ENCODE measurements around the gene ADAMTSL1. TPM values are rescaled to one million over a fixed set of nuclear protein-coding genes. Genes with fewer than 3 reads are reported as not detected.

The ADAMTSL1 gene
- polyA plus RNA-seq, 1 donor from 2014 or later, result 1.1 TPM

GRCh38 chr9:18771011-18771410, 297.1 kb downstream of the ADAMTSL1 start:
- Histone ChIP-seq H3K9ac (ENCODE audit: low read length) (no peak overlapping the region), H2AFZ (ENCODE audit: low read depth, low read length) (no peak overlapping the region), H3K79me2 (replicated peaks; ENCODE audit: insufficient read depth, low read length) (no peaks in the 10 kb centered on the region), H3K9me3 (ENCODE audit: low read length) (no peaks in the 10 kb centered on the region), H3K9me2 (ENCODE audit: insufficient read depth, low read length) (no peaks in the 10 kb centered on the region), H3K27ac (ENCODE audit: low read length) (no peak overlapping the region), H4K20me1 (ENCODE audit: insufficient read depth) (no peaks in the 10 kb centered on the region), H3F3A (ENCODE audit: insufficient read depth, low read length, poor library complexity, severe bottlenecking) (no peaks in the 10 kb centered on the region), H3K36me3 (ENCODE audit: insufficient read depth, low read length) (no peaks in the 10 kb centered on the region), H3K4me2 (ENCODE audit: low read length) (no peak overlapping the region), H3K4me3 (ENCODE audit: low read length) (no peak overlapping the region), H3K27me3 (ENCODE audit: insufficient read depth, low read depth, low read length) (no peaks in the 10 kb centered on the region)
- TF ChIP-seq TAF1 (IDR thresholded peaks at IDR 0.05; ENCODE audit: low read depth), result no peak
- no peak for TF ChIP-seq RAD21 (conservative IDR thresholded peaks at IDR 0.05)
- TF ChIP-seq, protein P1, sequence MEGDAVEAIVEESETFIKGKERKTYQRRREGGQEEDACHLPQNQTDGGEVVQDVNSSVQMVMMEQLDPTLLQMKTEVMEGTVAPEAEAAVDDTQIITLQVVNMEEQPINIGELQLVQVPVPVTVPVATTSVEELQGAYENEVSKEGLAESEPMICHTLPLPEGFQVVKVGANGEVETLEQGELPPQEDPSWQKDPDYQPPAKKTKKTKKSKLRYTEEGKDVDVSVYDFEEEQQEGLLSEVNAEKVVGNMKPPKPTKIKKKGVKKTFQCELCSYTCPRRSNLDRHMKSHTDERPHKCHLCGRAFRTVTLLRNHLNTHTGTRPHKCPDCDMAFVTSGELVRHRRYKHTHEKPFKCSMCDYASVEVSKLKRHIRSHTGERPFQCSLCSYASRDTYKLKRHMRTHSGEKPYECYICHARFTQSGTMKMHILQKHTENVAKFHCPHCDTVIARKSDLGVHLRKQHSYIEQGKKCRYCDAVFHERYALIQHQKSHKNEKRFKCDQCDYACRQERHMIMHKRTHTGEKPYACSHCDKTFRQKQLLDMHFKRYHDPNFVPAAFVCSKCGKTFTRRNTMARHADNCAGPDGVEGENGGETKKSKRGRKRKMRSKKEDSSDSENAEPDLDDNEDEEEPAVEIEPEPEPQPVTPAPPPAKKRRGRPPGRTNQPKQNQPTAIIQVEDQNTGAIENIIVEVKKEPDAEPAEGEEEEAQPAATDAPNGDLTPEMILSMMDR (IDR thresholded peaks at IDR 0.05; ENCODE audit: poor library complexity, severe bottlenecking), result no peak
- no peak for TF ChIP-seq EP300 (conservative IDR thresholded peaks at IDR 0.05; ENCODE audit: poor library complexity, severe bottlenecking)
- no peak for TF ChIP-seq MXI1 (conservative IDR thresholded peaks at IDR 0.05; ENCODE audit: poor library complexity, severe bottlenecking)
- no peak for TF ChIP-seq REST (IDR thresholded peaks at IDR 0.05; ENCODE audit: borderline replicate concordance)
- TF ChIP-seq POLR2AphosphoS5 (IDR thresholded peaks at IDR 0.05), result no peak

GRCh38 chr9:18771763-18772162, 297.8 kb downstream of the ADAMTSL1 start:
- H3K9me2 ChIP-seq (ENCODE audit: insufficient read depth, low read length), result no peaks in the 10 kb centered on the region
- no peaks in the 10 kb centered on the region for H4K20me1 ChIP-seq (ENCODE audit: insufficient read depth)
- no peak for TF ChIP-seq MXI1 (conservative IDR thresholded peaks at IDR 0.05; ENCODE audit: poor library complexity, severe bottlenecking)
- no peak for TF ChIP-seq EZH2 (IDR thresholded peaks at IDR 0.05; ENCODE audit: borderline replicate concordance, insufficient read depth, low read length, poor library complexity, severe bottlenecking)
- no peak for TF ChIP-seq RAD21 (conservative IDR thresholded peaks at IDR 0.05)
- no peak for TF ChIP-seq TAF1 (IDR thresholded peaks at IDR 0.05; ENCODE audit: low read depth)
- no peak for TF ChIP-seq EP300 (conservative IDR thresholded peaks at IDR 0.05; ENCODE audit: poor library complexity, severe bottlenecking)
- TF ChIP-seq REST (IDR thresholded peaks at IDR 0.05; ENCODE audit: borderline replicate concordance), result no peak
- TF ChIP-seq, protein P1 (IDR thresholded peaks at IDR 0.05; ENCODE audit: poor library complexity, severe bottlenecking), result no peak
- no peak for TF ChIP-seq POLR2AphosphoS5 (IDR thresholded peaks at IDR 0.05)
- TF ChIP-seq SMC3 (conservative IDR thresholded peaks at IDR 0.05; ENCODE audit: poor library complexity), result no peak
- H3K9ac ChIP-seq (ENCODE audit: low read length), result no peak overlapping the region
- no peak overlapping the region for H2AFZ ChIP-seq (ENCODE audit: low read depth, low read length)
- no peaks in the 10 kb centered on the region for H3K79me2 ChIP-seq (replicated peaks; ENCODE audit: insufficient read depth, low read length)
- H3K4me3 ChIP-seq (ENCODE audit: low read length), result no peak overlapping the region
- H3K36me3 ChIP-seq (ENCODE audit: insufficient read depth, low read length), result no peaks in the 10 kb centered on the region
- H3K27ac ChIP-seq (ENCODE audit: low read length), result no peak overlapping the region
- H3F3A ChIP-seq (ENCODE audit: insufficient read depth, low read length, poor library complexity, severe bottlenecking), result no peaks in the 10 kb centered on the region
- H3K9me3 ChIP-seq (ENCODE audit: low read length), result no peaks in the 10 kb centered on the region
- H3K4me2 ChIP-seq (ENCODE audit: low read length), result no peak overlapping the region
- no peaks in the 10 kb centered on the region for H3K27me3 ChIP-seq (ENCODE audit: insufficient read depth, low read depth, low read length)

All from neural cell (in vitro differentiated cells).